HEK293 (cell line): Measurements from ENCODE around the gene PHACTR3.

Experiments
- CTCF ChIA-PET: fragments of 350-600 bp; formaldehyde crosslinking; extraction: SDS; loops from one replicate; lab custom pipeline; 2021; ENCODE audit warnings: antibody characterized with exemption; lab: Yijun Ruan, JAX
- POLR2A ChIA-PET: fragments of 300-600 bp; formaldehyde crosslinking; extraction: SDS; loops from one replicate; lab custom pipeline; 2020; ENCODE audit warnings: antibody characterized with exemption, inconsistent platforms; lab: Yijun Ruan, JAX
- H3K27ac ChIP-seq: fragments of 200-500 bp; sonication (Bioruptor generic); 2 replicates; pipeline ENCODE4 v1.5.1; 2014; ENCODE audit warnings: low read depth, low read length, control low read depth, inconsistent platforms; ENCODE audit errors: extremely low read depth
- H3K36me3 ChIP-seq, 2 experiments: fragments of 200-500 bp in 1 of 2; sonication (Bioruptor generic) in 1 of 2; 1 replicate in 1 of 2; 2 replicates in 1 of 2; pipeline ENCODE4 v1.5.1; 2014 to 2017; ENCODE audit warnings: inconsistent platforms in 2 of 2, low read length in 2 of 2; ENCODE audit not compliant: control insufficient read depth in 2 of 2, insufficient read depth in 1 of 2
- H3K4me1 ChIP-seq: fragments of 200-500 bp; sonication (Bioruptor generic); 2 replicates; pipeline ENCODE4 v1.5.1; 2014; ENCODE audit warnings: mild to moderate bottlenecking, low read length, inconsistent platforms; ENCODE audit not compliant: control insufficient read depth, insufficient read depth
- H3K4me3 ChIP-seq: 2 replicates; pipeline ENCODE4 v1.5.1; 2011; ENCODE audit warnings: low read depth, mild to moderate bottlenecking, control low read depth, low read length, moderate library complexity
- H3K9me3 ChIP-seq: fragments of 200-500 bp; sonication (Bioruptor generic); 2 replicates; pipeline ENCODE4 v1.5.1; 2014; ENCODE audit warnings: low read depth, low read length, inconsistent platforms; ENCODE audit not compliant: control insufficient read depth, insufficient read depth
- EGR2 ChIP-seq: fragments of 450-650 bp; formaldehyde crosslinking; IDR thresholded peaks from 2 replicates; pipeline ENCODE4 v1.5.1; 2016; ENCODE audit warnings: low read depth, missing biosample characterization, missing genetic modification characterization
- GLIS1 ChIP-seq: fragments of 450-650 bp; formaldehyde crosslinking; IDR thresholded peaks from 2 replicates; pipeline ENCODE4 v1.5.1; 2016; ENCODE audit warnings: missing biosample characterization, missing genetic modification characterization
- HOXC10 ChIP-seq: sonication (generic); formaldehyde crosslinking; IDR thresholded peaks from 2 replicates; pipeline ENCODE4 v1.8.1; 2023; ENCODE audit warnings: mild to moderate bottlenecking, missing genetic modification reagents
- INSM2 ChIP-seq: fragments of 450-650 bp; formaldehyde crosslinking; IDR thresholded peaks from 2 replicates; pipeline ENCODE4 v1.5.1; 2016; ENCODE audit warnings: missing biosample characterization, missing genetic modification characterization
- KLF16 ChIP-seq: fragments of 450-650 bp; formaldehyde crosslinking; IDR thresholded peaks from 2 replicates; pipeline ENCODE4 v1.5.1; 2017; ENCODE audit warnings: missing biosample characterization, missing genetic modification characterization
- OVOL3 ChIP-seq: fragments of 450-650 bp; formaldehyde crosslinking; IDR thresholded peaks from 2 replicates; pipeline ENCODE4 v1.5.1; 2016; ENCODE audit warnings: missing biosample characterization, missing genetic modification characterization
- SP2 ChIP-seq: fragments of 450-650 bp; formaldehyde crosslinking; IDR thresholded peaks from 2 replicates; pipeline ENCODE4 v1.5.1; 2016; ENCODE audit warnings: missing biosample characterization, missing genetic modification characterization
- ZFP37 ChIP-seq: fragments of 450-650 bp; formaldehyde crosslinking; IDR thresholded peaks from 2 replicates; pipeline ENCODE4 v1.5.1; 2016; ENCODE audit warnings: missing biosample characterization, missing genetic modification characterization
- ZIC2 ChIP-seq: fragments of 450-650 bp; formaldehyde crosslinking; IDR thresholded peaks from 2 replicates; pipeline ENCODE4 v1.5.1; 2016; ENCODE audit warnings: missing biosample characterization, missing genetic modification characterization
- ZNF138 ChIP-seq: fragments of 450-650 bp; formaldehyde crosslinking; IDR thresholded peaks from 2 replicates; pipeline ENCODE4 v1.5.1; 2016; ENCODE audit warnings: missing biosample characterization, missing genetic modification characterization, borderline replicate concordance
- ZNF211 ChIP-seq: fragments of 450-650 bp; formaldehyde crosslinking; IDR thresholded peaks from 2 replicates; pipeline ENCODE4 v1.5.1; 2016; ENCODE audit warnings: low read depth, missing biosample characterization, missing genetic modification characterization
- ZNF324 ChIP-seq: fragments of 450-650 bp; formaldehyde crosslinking; IDR thresholded peaks from 2 replicates; pipeline ENCODE4 v1.5.1; 2016; ENCODE audit warnings: missing biosample characterization, missing genetic modification characterization
- ZNF433 ChIP-seq: fragments of 450-650 bp; formaldehyde crosslinking; IDR thresholded peaks from 2 replicates; pipeline ENCODE4 v1.5.1; 2016; ENCODE audit warnings: missing biosample characterization, missing genetic modification characterization, low read depth
- ZNF518A ChIP-seq: fragments of 450-650 bp; formaldehyde crosslinking; conservative IDR thresholded peaks from 2 replicates; pipeline ENCODE4 v1.5.1; 2016; ENCODE audit warnings: low read depth, missing biosample characterization, missing genetic modification characterization
- ZNF561 ChIP-seq: fragments of 450-650 bp; IDR thresholded peaks from 2 replicates; pipeline ENCODE4 v1.5.1; 2018; ENCODE audit warnings: missing biosample characterization, missing genetic modification characterization, borderline replicate concordance
- ZNF600 ChIP-seq: fragments of 450-650 bp; formaldehyde crosslinking; IDR thresholded peaks from 2 replicates; pipeline ENCODE4 v1.5.1; 2016; ENCODE audit warnings: missing biosample characterization, missing genetic modification characterization
- ZNF660 ChIP-seq: fragments of 450-650 bp; IDR thresholded peaks from 2 replicates; pipeline ENCODE4 v1.5.1; 2018; ENCODE audit warnings: missing biosample characterization, mild to moderate bottlenecking, missing genetic modification characterization
- ZNF701 ChIP-seq: fragments of 450-650 bp; formaldehyde crosslinking; IDR thresholded peaks from 2 replicates; pipeline ENCODE4 v1.5.1; 2016; ENCODE audit warnings: missing biosample characterization, missing genetic modification characterization
- ZNF704 ChIP-seq: fragments of 450-650 bp; formaldehyde crosslinking; IDR thresholded peaks from 2 replicates; pipeline ENCODE4 v1.5.1; 2016; ENCODE audit warnings: missing biosample characterization, missing genetic modification characterization
- ZNF768 ChIP-seq: fragments of 450-650 bp; formaldehyde crosslinking; IDR thresholded peaks from 2 replicates; pipeline ENCODE4 v1.5.1; 2018; ENCODE audit warnings: missing biosample characterization, mild to moderate bottlenecking, missing genetic modification characterization
- ZNF792 ChIP-seq: fragments of 450-650 bp; formaldehyde crosslinking; IDR thresholded peaks from 2 replicates; pipeline ENCODE4 v1.5.1; 2016; ENCODE audit warnings: missing biosample characterization, missing genetic modification characterization

Gene PHACTR3

GRCh38 chr20:59746155-59746554, 141.8 kb downstream of the PHACTR3 start:
- Histone ChIP-seq H3K4me1 (no peaks in the 10 kb centered on the region), H3K9me3 (no peaks in the 10 kb centered on the region), H3K4me3 (no peak overlapping the region), H3K27ac (no peak overlapping the region), H3K36me3 (no peaks in the 10 kb centered on the region)
- POLR2A ChIA-PET: no interaction called here
- no peak for TF ChIP-seq HOXC10 (CRISPR knock-in tag)
- no peak for TF ChIP-seq ZNF518A
- no peak for TF ChIP-seq KLF16
- no peak for TF ChIP-seq ZNF660 (tag by site-specific recombination)
- TF ChIP-seq ZFP37: no peak
- TF ChIP-seq ZNF433 (tag by site-specific recombination): no peak
- TF ChIP-seq INSM2 (tag by site-specific recombination): no peak
- no peak for TF ChIP-seq ZNF211 (tag by site-specific recombination)
- TF ChIP-seq ZNF768 (tag by site-specific recombination): no peak
- no peak for TF ChIP-seq ZNF792 (tag by site-specific recombination)
- TF ChIP-seq GLIS1 (tag by site-specific recombination): no peak
- no peak for TF ChIP-seq ZNF324 (tag by site-specific recombination)
- CTCF ChIA-PET: interaction anchor here (1.1 kb wide), 1 partner anchor 148 kb away, joined by 3 read pairs; no protein-coding TSS in a partner anchor

- H3K27ac ChIP-seq: no peak overlapping the region
- no peaks in the 10 kb centered on the region for H3K36me3 ChIP-seq
- H3K4me1 ChIP-seq: no peaks in the 10 kb centered on the region
- ChIA-PET POLR2A (no interaction called here), CTCF (interaction anchor here (0.7 to 5.2 kb wide), 7 partner anchors 9 to 188 kb away, joined by 3 to 53 read pairs (median 3); no protein-coding TSS in a partner anchor)
- no peaks in the 10 kb centered on the region for H3K9me3 ChIP-seq
- H3K4me3 ChIP-seq: no peak overlapping the region
- TF ChIP-seq EGR2 (tag by site-specific recombination) (no peak), ZNF600 (tag by site-specific recombination) (no peak), ZNF518A (no peak), ZNF138 (tag by site-specific recombination) (no peak), SP2 (tag by site-specific recombination) (no peak), OVOL3 (tag by site-specific recombination) (no peak), ZNF704 (tag by site-specific recombination) (no peak), ZIC2 (tag by site-specific recombination) (no peak), ZNF792 (tag by site-specific recombination) (no peak), ZNF701 (tag by site-specific recombination) (no peak), ZNF561 (tag by site-specific recombination) (no peak)
These were observed 143.6 kb downstream of the PHACTR3 start for GRCh38 chr20:59747671-59748515.
